HepG2 (cell line): ENCODE results near the gene PODN. TPM values are rescaled to one million over a fixed set of nuclear protein-coding genes. Genes with fewer than 3 reads are reported as not detected.
A peak's percentile ranks its signal among the peaks of the same experiment; 100 is the strongest.

Experiments used
- AKAP8 ChIP-seq: sonication (generic); formaldehyde crosslinking; IDR thresholded peaks from 2 replicates; pipeline ENCODE4 v1.5.1; 2020; ENCODE audit warnings: mild to moderate bottlenecking, missing genetic modification reagents
- ARHGAP35 ChIP-seq: sonication (generic); formaldehyde crosslinking; IDR thresholded peaks from 2 replicates; pipeline ENCODE4 v1.9.0; 2022; ENCODE audit warnings: mild to moderate bottlenecking, inconsistent platforms, moderate library complexity, missing genetic modification reagents, borderline replicate concordance
- BATF2 ChIP-seq: sonication (generic); formaldehyde crosslinking; IDR thresholded peaks from 2 replicates; pipeline ENCODE4 v1.8.0; 2022; ENCODE audit warnings: mild to moderate bottlenecking, missing genetic modification reagents, moderate library complexity
- CREM ChIP-seq, 2 experiments: sonication (generic) in 1 of 2; formaldehyde crosslinking in 1 of 2; IDR thresholded peaks; 2 replicates each; pipeline versions ENCODE4 v1.4.0 to v1.6.1; 2016 to 2020; ENCODE audit warnings: antibody characterized with exemption in 1 of 2, mild to moderate bottlenecking in 1 of 2, missing genetic modification reagents in 1 of 2
- EED ChIP-seq: sonication (generic); formaldehyde crosslinking; IDR thresholded peaks from 2 replicates; pipeline ENCODE4 v1.5.0; 2020; ENCODE audit warnings: mild to moderate bottlenecking, missing genetic modification reagents
- FOXP4 ChIP-seq: sonication (generic); formaldehyde crosslinking; IDR thresholded peaks from 2 replicates; pipeline ENCODE4 v1.4.0; 2020; ENCODE audit warnings: missing genetic modification reagents
- HDAC2 ChIP-seq: sonication (generic); formaldehyde crosslinking; IDR thresholded peaks from 2 replicates; pipeline ENCODE4 v1.4.0; 2020; ENCODE audit warnings: missing genetic modification reagents
- HNRNPH1 ChIP-seq: fragments of 200-400 bp; formaldehyde crosslinking; optimal IDR thresholded peaks from 2 replicates; pipeline ENCODE3; 2017; ENCODE audit warnings: mild to moderate bottlenecking, low read depth, low read length
- KDM3A ChIP-seq: IDR thresholded peaks from 2 replicates; pipeline ENCODE4 v1.6.1; 2018; ENCODE audit warnings: low read depth, missing compliant biosample characterization
- MAZ ChIP-seq, 2 experiments: sonication (generic) in 1 of 2; formaldehyde crosslinking in 1 of 2; IDR thresholded peaks; 2 replicates each; pipeline versions ENCODE4 v1.5.0 to v1.6.1; 2012 to 2020; ENCODE audit warnings: low read depth in 2 of 2, mild to moderate bottlenecking in 2 of 2, borderline replicate concordance in 1 of 2, improper control_type of control experiment in 1 of 2, low read length in 1 of 2, missing genetic modification reagents in 1 of 2, moderate library complexity in 1 of 2
- MTA3 ChIP-seq: sonication (generic); formaldehyde crosslinking; IDR thresholded peaks from 2 replicates; pipeline ENCODE4 v1.4.0; 2020; ENCODE audit warnings: missing genetic modification reagents
- MXD4 ChIP-seq: IDR thresholded peaks from 2 replicates; pipeline ENCODE4 v1.6.1; 2016; ENCODE audit warnings: mild to moderate bottlenecking, missing biosample characterization, missing genetic modification reagents
- MYPOP ChIP-seq: sonication (generic); formaldehyde crosslinking; IDR thresholded peaks from 2 replicates; pipeline ENCODE4 v1.8.1; 2023; ENCODE audit warnings: mild to moderate bottlenecking, moderate library complexity, missing genetic modification reagents
- NFIC ChIP-seq: IDR thresholded peaks from 2 replicates; pipeline ENCODE4 v1.6.1; 2012; ENCODE audit warnings: mild to moderate bottlenecking, low read length, inconsistent platforms
- NPAS2 ChIP-seq: sonication (generic); formaldehyde crosslinking; IDR thresholded peaks from 2 replicates; pipeline ENCODE4 v1.8.0; 2022; ENCODE audit warnings: mild to moderate bottlenecking, missing genetic modification reagents, borderline replicate concordance
- TAF15 ChIP-seq: fragments of 200-400 bp; formaldehyde crosslinking; IDR thresholded peaks from one replicate; pipeline ENCODE4 v1.6.1; 2018; ENCODE audit warnings: mild to moderate bottlenecking, low read depth, low read length; ENCODE audit not compliant: poor library complexity, severe bottlenecking
- TCF7 ChIP-seq: sonication (generic); IDR thresholded peaks from 2 replicates; pipeline ENCODE4 v1.6.1; 2016; ENCODE audit warnings: antibody characterized with exemption, low read depth
- ZBTB21 ChIP-seq: sonication (generic); formaldehyde crosslinking; IDR thresholded peaks from 2 replicates; pipeline ENCODE4 v1.4.0; 2020; ENCODE audit warnings: missing genetic modification reagents
- ZBTB26 ChIP-seq: IDR thresholded peaks from 2 replicates; pipeline ENCODE4 v1.6.1; 2016; ENCODE audit warnings: missing compliant biosample characterization, missing genetic modification reagents, borderline replicate concordance
- ZBTB7A ChIP-seq: sonication (generic); formaldehyde crosslinking; IDR thresholded peaks from 2 replicates; pipeline ENCODE4 v1.8.0; 2022; ENCODE audit warnings: mild to moderate bottlenecking, missing genetic modification reagents
- ZNF207 ChIP-seq: fragments of 450-650 bp; IDR thresholded peaks from 2 replicates; pipeline ENCODE4 v1.6.1; 2016; ENCODE audit warnings: antibody characterized with exemption, borderline replicate concordance
- ZNF7 ChIP-seq: IDR thresholded peaks from 2 replicates; pipeline ENCODE4 v1.6.1; 2016; ENCODE audit warnings: missing biosample characterization, missing genetic modification reagents
- ZNF746 ChIP-seq: sonication (generic); formaldehyde crosslinking; IDR thresholded peaks from 2 replicates; pipeline ENCODE4 v1.8.0; 2022; ENCODE audit warnings: mild to moderate bottlenecking, missing genetic modification reagents
- ZNF773 ChIP-seq: sonication (generic); formaldehyde crosslinking; IDR thresholded peaks from 2 replicates; pipeline ENCODE4 v1.4.0; 2020; ENCODE audit warnings: missing genetic modification reagents, borderline replicate concordance
- polyA plus RNA-seq, 8 experiments: library from polyadenylated mRNA; depleted of rRNA in 3 of 8; stranded (reverse) in 7 of 8; unstranded in 1 of 8; fragments of >200 nt; fragmentation: Illumina TruSeq in 4 of 8; extraction: Trizol in 4 of 8; gene quantifications; 2 replicates each; pipeline versions ENCODE4 v1.2.1 to v1.2.3, GENCODE V29; 2011 to 2016; ENCODE audit warnings: low read depth in 4 of 8, missing spikeins in 1 of 8, mixed read lengths in 1 of 8; ENCODE audit not compliant: insufficient read depth in 1 of 8
- total RNA-seq, 5 experiments: library from RNA; depleted of rRNA; stranded (reverse); fragments of >200 nt; fragmentation: Illumina TruSeq; extraction: Trizol; gene quantifications; 2 replicates each; pipeline ENCODE4 v1.2.3, GENCODE V29; 2016; ENCODE audit warnings: low read depth in 1 of 5

Gene PODN
- total and polyA plus RNA-seq, 2 of the 13 experiments (the other 11 are each of a cell fraction or from before 2014, with no cell fraction given), result 0.13 TPM; not detected in 1

GRCh38 chr1:53111693-53112092 lies 49.7 kb downstream of the PODN start (continued):
- TF ChIP-seq ZNF7 (no peak), BATF2 (CRISPR knock-in tag) (no peak), HDAC2 (no peak), KDM3A (CRISPR knock-in tag) (no peak), TCF7 (0 out of 2 replicates have a peak, but pooled peaks have one; percentile 27), EED (CRISPR knock-in tag) (no peak), NPAS2 (0 out of 2 replicates have a peak, but pooled peaks have one; percentile 53), ZBTB26 (CRISPR knock-in tag) (peak; percentile 85), MAZ (IDR thresholded peaks at IDR 0.05; ENCODE audit: borderline replicate concordance, low read depth, low read length) (no peak), MAZ (CRISPR knock-in tag; IDR thresholded peaks at IDR 0.05; ENCODE audit: low read depth) (no peak), ZBTB7A (CRISPR knock-in tag) (0 out of 2 replicates have a peak, but pooled peaks have one; percentile 63), TAF15 (no peak), MYPOP (CRISPR knock-in tag) (no peak), ARHGAP35 (CRISPR knock-in tag) (no peak), FOXP4 (CRISPR knock-in tag) (0 out of 2 replicates have a peak, but pooled peaks have one; percentile 14), MTA3 (no peak), CREM (IDR thresholded peaks at IDR 0.05) (peak; percentile 21; the same call in 1 of the 2 replicates), CREM (CRISPR knock-in tag; IDR thresholded peaks at IDR 0.05) (no peak), ZNF207 (no peak), NFIC (no peak), MXD4 (CRISPR knock-in tag) (no peak), ZBTB21 (CRISPR knock-in tag) (no peak), HNRNPH1 (no peak), ZNF746 (CRISPR knock-in tag) (no peak), AKAP8 (CRISPR knock-in tag) (no peak), ZNF773 (CRISPR knock-in tag) (no peak)
